CD14-positive monocyte (primary cell): ENCODE results near the gene CSGALNACT2. TPM values are rescaled to one million over a fixed set of nuclear protein-coding genes. Genes with fewer than 3 reads are reported as not detected.

Source experiments
- DNase-seq, 3 donors: peaks; one replicate each; pipeline ENCODE4 v3.0.0-alpha.2; 2011 to 2022
- H2AFZ ChIP-seq: 2 replicates; pipeline ENCODE4 v1.6.0; 2012; ENCODE audit warnings: mild to moderate bottlenecking, low read depth, low read length, inconsistent platforms; ENCODE audit not compliant: insufficient read depth, poor library complexity, severe bottlenecking
- H3K27ac ChIP-seq, 2 donors: 1 replicate in 1 of 2; 2 replicates in 1 of 2; pipeline ENCODE4 v1.5.1; 2012 to 2013; ENCODE audit warnings: low read length in 2 of 2, control low read depth in 1 of 2, inconsistent platforms in 1 of 2, low read depth in 1 of 2, mild to moderate bottlenecking in 1 of 2
- H3K27me3 ChIP-seq, 2 donors: one replicate each; pipeline versions ENCODE4 v1.6.0 to v1.6.1; 2011 to 2013; ENCODE audit warnings: low read length in 2 of 2; ENCODE audit not compliant: control insufficient read depth in 2 of 2, insufficient read depth in 2 of 2
- H3K36me3 ChIP-seq, 2 donors: replicated peaks in 1 of 2; 1 replicate in 1 of 2; 2 replicates in 1 of 2; pipeline versions ENCODE4 v1.5.1 to v1.6.1; 2012 to 2013; ENCODE audit warnings: low read length in 2 of 2, control low read depth in 1 of 2, inconsistent platforms in 1 of 2, mild to moderate bottlenecking in 1 of 2; ENCODE audit not compliant: insufficient read depth in 2 of 2, control insufficient read depth in 1 of 2
- H3K4me1 ChIP-seq, 2 donors: 1 replicate in 1 of 2; 2 replicates in 1 of 2; pipeline versions ENCODE4 v1.5.1 to v1.6.1; 2012 to 2013; ENCODE audit warnings: low read length in 2 of 2, control low read depth in 1 of 2, inconsistent platforms in 1 of 2, mild to moderate bottlenecking in 1 of 2, moderate library complexity in 1 of 2; ENCODE audit not compliant: insufficient read depth in 2 of 2, control insufficient read depth in 1 of 2
- H3K4me2 ChIP-seq: replicated peaks from 2 replicates; pipeline ENCODE3; 2012; ENCODE audit warnings: low read length, moderate library complexity, mild to moderate bottlenecking; ENCODE audit not compliant: poor library complexity, severe bottlenecking; ENCODE audit errors: extremely low read depth
- H3K4me3 ChIP-seq, 3 experiments: fragments of 200-600 bp in 1 of 3; sonication (generic) in 1 of 3; replicated peaks in 1 of 3; 1 replicate in 2 of 3; 2 replicates in 1 of 3; pipeline ENCODE4 v1.5.1; 2011 to 2013; ENCODE audit warnings: low read length in 3 of 3, mild to moderate bottlenecking in 3 of 3, control low read depth in 2 of 3, low read depth in 2 of 3, inconsistent platforms in 1 of 3, moderate library complexity in 1 of 3
- H3K79me2 ChIP-seq: 2 replicates; pipeline ENCODE4 v1.6.0; 2012; ENCODE audit warnings: mild to moderate bottlenecking, control low read depth, inconsistent platforms, low read length, moderate library complexity; ENCODE audit not compliant: insufficient read depth
- H3K9ac ChIP-seq: 2 replicates; pipeline ENCODE4 v1.6.0; 2017; ENCODE audit warnings: low read length, mild to moderate bottlenecking; ENCODE audit not compliant: insufficient read depth, poor library complexity, severe bottlenecking
- H3K9me3 ChIP-seq, 2 donors: replicated peaks in 1 of 2; 1 replicate in 1 of 2; 2 replicates in 1 of 2; pipeline versions ENCODE4 v1.5.1 to v1.6.1; 2012 to 2013; ENCODE audit warnings: low read length in 2 of 2, control low read depth in 1 of 2; ENCODE audit not compliant: control insufficient read depth in 1 of 2, insufficient read depth in 1 of 2
- H4K20me1 ChIP-seq: 2 replicates; pipeline ENCODE4 v1.6.0; 2012; ENCODE audit warnings: mild to moderate bottlenecking, low read length, control low read depth, moderate library complexity; ENCODE audit not compliant: insufficient read depth
- H3K27ac Mint-ChIP-seq, 7 donors: one replicate each; pipeline ENCODE4 v1.8.0; 2020; ENCODE audit warnings: mild to moderate bottlenecking in 7 of 7, mixed read lengths in 7 of 7, moderate library complexity in 6 of 7, inconsistent platforms in 2 of 7
- H3K27me3 Mint-ChIP-seq, 3 donors: one replicate each; pipeline ENCODE4 v1.8.0; 2021 to 2022; ENCODE audit warnings: low read depth in 3 of 3, mild to moderate bottlenecking in 3 of 3, mixed read lengths in 3 of 3, moderate library complexity in 3 of 3, inconsistent platforms in 1 of 3
- H3K36me3 Mint-ChIP-seq, 2 donors: one replicate each; pipeline ENCODE4 v1.8.0; 2020; ENCODE audit warnings: mixed read lengths in 2 of 2, inconsistent platforms in 1 of 2, mild to moderate bottlenecking in 1 of 2
- H3K4me1 Mint-ChIP-seq: one replicate; pipeline ENCODE4 v1.8.0; 2020; ENCODE audit warnings: mild to moderate bottlenecking, mixed read lengths
- H3K4me3 Mint-ChIP-seq, 2 donors: one replicate each; pipeline ENCODE4 v1.8.0; 2020; ENCODE audit warnings: mild to moderate bottlenecking in 2 of 2, mixed read lengths in 2 of 2, moderate library complexity in 1 of 2
- H3K9me3 Mint-ChIP-seq, 7 donors: one replicate each; pipeline ENCODE4 v1.8.0; 2020 to 2022; ENCODE audit warnings: mixed read lengths in 7 of 7, mild to moderate bottlenecking in 6 of 7, moderate library complexity in 6 of 7, inconsistent platforms in 2 of 7
- WGBS: methylation state at CpG from one replicate; pipeline ENCODE4 v1.1.5; 2013; ENCODE audit warnings: missing lambda C conversion rate; ENCODE audit not compliant: insufficient coverage; 5-methylcytosine and 5-hydroxymethylcytosine counted together
- intact Hi-C, 2 donors: fragments of 100-400 bp; cut with micrococcal nuclease; formaldehyde crosslinking; loops; one replicate each; pipeline versions ENCODE4 v1.15.0 to v1.15.1; 2023
- polyA plus RNA-seq, 3 donors: library from polyadenylated mRNA; depleted of rRNA in 1 of 3; unstranded in 2 of 3; stranded (reverse) in 1 of 3; fragments of 300-500 nt in 2 of 3; fragments of >200 nt in 1 of 3; fragmentation: Illumina TruSeq in 2 of 3; gene quantifications; 1 replicate in 2 of 3; 2 replicates in 1 of 3; pipeline ENCODE4 v1.2.3, GENCODE V29; 2012 to 2021
- TF ChIP-seq, protein P1 (sequence below): fragments of 200-600 bp; IDR thresholded peaks from one replicate; pipeline ENCODE4 v1.8.0; 2022; ENCODE audit warnings: antibody characterized with exemption, mild to moderate bottlenecking

Gene CSGALNACT2
- polyA plus RNA-seq, 3 donors, result 43.7 to 80.1 (median 48.2) TPM

DNA sequence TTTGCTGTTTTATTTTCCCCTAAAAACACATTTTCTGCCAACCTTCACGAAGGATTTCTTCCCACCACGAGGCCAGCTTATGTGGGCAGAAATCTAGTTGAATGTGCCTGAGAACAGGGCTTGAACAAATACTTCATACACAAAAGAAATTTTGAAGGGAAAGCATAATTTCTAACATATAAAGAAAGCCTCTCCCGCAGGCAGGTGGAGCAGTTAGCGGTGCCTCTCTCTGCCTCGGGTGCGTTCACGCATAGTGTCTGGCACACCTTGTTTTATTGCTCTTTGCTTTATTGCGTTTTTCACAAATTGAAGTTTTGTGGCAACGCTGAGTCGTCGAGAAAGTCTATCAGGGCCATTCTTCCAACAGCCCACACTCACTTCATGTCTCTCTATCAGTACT, 7.0 kb upstream of the CSGALNACT2 start:
- DNase-seq, result no peak

DNA sequence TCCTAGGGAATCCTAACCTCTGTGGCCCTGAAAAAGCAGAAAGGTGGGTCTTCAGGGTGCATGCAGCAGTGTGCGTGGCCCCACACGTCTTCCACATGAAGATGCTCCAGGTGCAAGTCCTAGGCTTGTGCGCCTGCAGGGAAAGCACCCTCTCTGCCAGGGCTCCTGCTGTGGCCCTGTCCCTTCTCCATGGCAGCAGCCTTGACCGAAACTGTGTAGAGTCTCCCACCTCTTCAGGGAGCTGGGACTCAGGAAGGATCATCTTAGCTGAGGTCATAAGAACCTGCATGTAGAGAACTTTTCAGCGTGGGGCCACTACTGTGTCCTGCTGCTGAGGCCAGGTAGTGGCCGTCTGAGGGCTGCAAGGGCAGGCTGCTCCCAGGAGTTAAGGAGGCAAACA, 6.3 kb upstream of the CSGALNACT2 start:
- Histone ChIP-seq H4K20me1 (no peaks in the 10 kb centered on the region), H3K4me3 (no peak overlapping the region), H2AFZ (no peak overlapping the region), H3K9me3 (no peaks in the 10 kb centered on the region), H3K27me3 (no peaks in the 10 kb centered on the region), H3K79me2 (peaks cover 22% of the 10 kb centered on the region), H3K4me1 (peaks cover 62 to 85% of the 10 kb centered on the region in 2 donors), H3K27ac (no peak overlapping the region), H3K36me3 (no peaks in the 10 kb centered on the region), H3K9ac (no peak overlapping the region), H3K4me2 (no peak overlapping the region)
- TF ChIP-seq, protein P1, sequence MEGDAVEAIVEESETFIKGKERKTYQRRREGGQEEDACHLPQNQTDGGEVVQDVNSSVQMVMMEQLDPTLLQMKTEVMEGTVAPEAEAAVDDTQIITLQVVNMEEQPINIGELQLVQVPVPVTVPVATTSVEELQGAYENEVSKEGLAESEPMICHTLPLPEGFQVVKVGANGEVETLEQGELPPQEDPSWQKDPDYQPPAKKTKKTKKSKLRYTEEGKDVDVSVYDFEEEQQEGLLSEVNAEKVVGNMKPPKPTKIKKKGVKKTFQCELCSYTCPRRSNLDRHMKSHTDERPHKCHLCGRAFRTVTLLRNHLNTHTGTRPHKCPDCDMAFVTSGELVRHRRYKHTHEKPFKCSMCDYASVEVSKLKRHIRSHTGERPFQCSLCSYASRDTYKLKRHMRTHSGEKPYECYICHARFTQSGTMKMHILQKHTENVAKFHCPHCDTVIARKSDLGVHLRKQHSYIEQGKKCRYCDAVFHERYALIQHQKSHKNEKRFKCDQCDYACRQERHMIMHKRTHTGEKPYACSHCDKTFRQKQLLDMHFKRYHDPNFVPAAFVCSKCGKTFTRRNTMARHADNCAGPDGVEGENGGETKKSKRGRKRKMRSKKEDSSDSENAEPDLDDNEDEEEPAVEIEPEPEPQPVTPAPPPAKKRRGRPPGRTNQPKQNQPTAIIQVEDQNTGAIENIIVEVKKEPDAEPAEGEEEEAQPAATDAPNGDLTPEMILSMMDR, result no peak
- intact Hi-C loops, result loop anchor here in 1 of 2 donors (2.0 kb wide), 1 partner anchor 23 kb away; no protein-coding TSS in a partner anchor
- H3K27me3 Mint-ChIP-seq, result peaks cover 2 to 4% (median 3%) of the 10 kb centered on the region in 3 donors
- no peak overlapping the region for H3K4me3 Mint-ChIP-seq
- peak overlapping the region in 2 of 7 donors; percentile 3 to 64 for H3K27ac Mint-ChIP-seq
- no peak for DNase-seq
- no peaks in the 10 kb centered on the region for H3K9me3 Mint-ChIP-seq
- peaks cover 83% of the 10 kb centered on the region for H3K4me1 Mint-ChIP-seq
- H3K36me3 Mint-ChIP-seq, result peaks cover 8 to 11% of the 10 kb centered on the region in 2 donors
- 98% methylated on average over 6 of the region's 6 CpGs for WGBS

More for the DNA sequence above, 7.0 kb upstream of the CSGALNACT2 start:
- no peak overlapping the region for H3K4me3 Mint-ChIP-seq
- Histone ChIP-seq H3K4me3 (no peak overlapping the region), H2AFZ (no peak overlapping the region), H3K27ac (no peak overlapping the region), H3K9me3 (no peaks in the 10 kb centered on the region), H3K79me2 (peaks cover 16% of the 10 kb centered on the region), H4K20me1 (no peaks in the 10 kb centered on the region), H3K4me1 (peaks cover 68 to 85% of the 10 kb centered on the region in 2 donors), H3K36me3 (no peaks in the 10 kb centered on the region), H3K4me2 (no peak overlapping the region), H3K27me3 (no peaks in the 10 kb centered on the region), H3K9ac (no peak overlapping the region)
- H3K9me3 Mint-ChIP-seq, result no peaks in the 10 kb centered on the region
- H3K27ac Mint-ChIP-seq, result peak overlapping the region in 1 of 7 donors; percentile 60
- intact Hi-C loops, result no loop called here
- TF ChIP-seq, protein P1, result no peak
- H3K27me3 Mint-ChIP-seq, result peaks cover 2 to 4% (median 3%) of the 10 kb centered on the region in 3 donors
- peaks cover 6 to 7% of the 10 kb centered on the region in 2 donors for H3K36me3 Mint-ChIP-seq
- 89% methylated on average over 8 of the region's 11 CpGs for WGBS
- peaks cover 83% of the 10 kb centered on the region for H3K4me1 Mint-ChIP-seq
